Measurements from ENCODE around the gene PLEKHM2. TPM values are rescaled to one million over a fixed set of nuclear protein-coding genes. Genes with fewer than 3 reads are reported as not detected.

PLEKHM2 gene
- total RNA-seq, 1 experiment from 2014 or later: 45.9 TPM

DNA sequence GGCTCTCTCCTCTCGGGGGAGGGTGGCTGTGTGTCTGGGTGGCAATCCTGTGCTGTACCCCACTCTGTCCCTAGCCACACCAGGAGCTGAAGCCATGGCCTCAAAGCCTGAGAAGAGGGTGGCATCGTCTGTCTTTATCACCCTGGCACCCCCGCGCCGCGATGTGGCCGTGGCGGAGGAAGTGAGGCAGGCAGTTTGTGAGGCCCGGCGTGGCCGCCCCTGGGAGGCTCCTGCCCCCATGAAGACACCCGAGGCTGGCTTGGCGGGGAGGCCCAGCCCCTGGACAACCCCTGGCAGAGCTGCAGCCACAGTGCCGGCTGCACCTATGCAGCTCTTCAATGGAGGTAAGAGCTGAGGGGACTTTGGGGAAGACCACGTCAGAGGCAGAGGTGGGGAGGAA, 80.8 kb downstream of the PLEKHM2 start:
- Mint-ChIP-seq H3K9me3 (no peaks in the 10 kb centered on the region), H3K4me1 (peaks cover 22 to 26% of the 10 kb centered on the region in 2 experiments), H3K4me3 (no peak overlapping the region), H3K27ac (peak overlapping the region in 1 of 3 experiments; percentile 39; a peak in 1 of 7 replicates), H3K36me3 (ENCODE audit: insufficient read depth in 1 of 3, low read depth in 3 of 3) (peaks cover 36 to 53% (median 39%) of the 10 kb centered on the region in 3 experiments; a peak in 6 of 7 replicates), H3K27me3 (ENCODE audit: low read depth) (no peaks in the 10 kb centered on the region)
- H3K9me3 ChIP-seq (ENCODE audit: control insufficient read depth, low read depth, low read length): no peaks in the 10 kb centered on the region
- no peak overlapping the region for H2BK12ac ChIP-seq (ENCODE audit: insufficient read length, low read depth, low read length)
- H4K5ac ChIP-seq (ENCODE audit: insufficient read length, low read depth, low read length): no peak overlapping the region
- H3K23me2 ChIP-seq (ENCODE audit: insufficient read length, low read depth, low read length, poor library complexity, severe bottlenecking): no peaks in the 10 kb centered on the region
- TF ChIP-seq, protein P1, sequence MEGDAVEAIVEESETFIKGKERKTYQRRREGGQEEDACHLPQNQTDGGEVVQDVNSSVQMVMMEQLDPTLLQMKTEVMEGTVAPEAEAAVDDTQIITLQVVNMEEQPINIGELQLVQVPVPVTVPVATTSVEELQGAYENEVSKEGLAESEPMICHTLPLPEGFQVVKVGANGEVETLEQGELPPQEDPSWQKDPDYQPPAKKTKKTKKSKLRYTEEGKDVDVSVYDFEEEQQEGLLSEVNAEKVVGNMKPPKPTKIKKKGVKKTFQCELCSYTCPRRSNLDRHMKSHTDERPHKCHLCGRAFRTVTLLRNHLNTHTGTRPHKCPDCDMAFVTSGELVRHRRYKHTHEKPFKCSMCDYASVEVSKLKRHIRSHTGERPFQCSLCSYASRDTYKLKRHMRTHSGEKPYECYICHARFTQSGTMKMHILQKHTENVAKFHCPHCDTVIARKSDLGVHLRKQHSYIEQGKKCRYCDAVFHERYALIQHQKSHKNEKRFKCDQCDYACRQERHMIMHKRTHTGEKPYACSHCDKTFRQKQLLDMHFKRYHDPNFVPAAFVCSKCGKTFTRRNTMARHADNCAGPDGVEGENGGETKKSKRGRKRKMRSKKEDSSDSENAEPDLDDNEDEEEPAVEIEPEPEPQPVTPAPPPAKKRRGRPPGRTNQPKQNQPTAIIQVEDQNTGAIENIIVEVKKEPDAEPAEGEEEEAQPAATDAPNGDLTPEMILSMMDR (conservative IDR thresholded peaks at IDR 0.05): no peak
- no peak overlapping the region for H3K23ac ChIP-seq (ENCODE audit: insufficient read length, low read depth, low read length)
- H2AFZ ChIP-seq (ENCODE audit: low read length): no peak overlapping the region
- no peak overlapping the region for H3K4me2 ChIP-seq (ENCODE audit: insufficient read depth, insufficient read length, low read length)
- H3K4me1 ChIP-seq (ENCODE audit: insufficient read depth, low read length): peaks cover 4% of the 10 kb centered on the region; the same call in 1 of the 2 replicates
- no peak overlapping the region for H4K8ac ChIP-seq (replicated peaks; ENCODE audit: insufficient read length, low read depth, low read length)
- peaks cover 18% of the 10 kb centered on the region; the same call in 1 of the 2 replicates for H3K79me2 ChIP-seq (ENCODE audit: insufficient read depth, low read length)
- no peak overlapping the region for H2AK5ac ChIP-seq (ENCODE audit: insufficient read length, low read length)
- H3K27me3 ChIP-seq (ENCODE audit: insufficient read depth, low read length): no peaks in the 10 kb centered on the region
- H3T11ph ChIP-seq (ENCODE audit: low read length): no peak overlapping the region
- H3K18ac ChIP-seq (ENCODE audit: insufficient read length, low read depth, low read length): no peak overlapping the region
- no peak overlapping the region for H3K4ac ChIP-seq (ENCODE audit: low read depth, low read length)
- no peak overlapping the region for H3K56ac ChIP-seq (ENCODE audit: insufficient read length, low read depth, low read length)
- H2BK120ac ChIP-seq (ENCODE audit: low read depth, low read length, poor library complexity, severe bottlenecking): no peak overlapping the region
- no peak for DNase-seq
- H4K20me1 ChIP-seq (ENCODE audit: control insufficient read depth, insufficient read depth, insufficient read length): no peaks in the 10 kb centered on the region
- no peak overlapping the region for H2BK15ac ChIP-seq (ENCODE audit: low read depth, low read length)
- H3K9ac ChIP-seq (ENCODE audit: extremely low read depth, insufficient read length, low read length): no peak overlapping the region
- H3K27ac ChIP-seq (ENCODE audit: insufficient read length, low read depth, low read length): no peak overlapping the region
- WGBS (ENCODE audit: extremely low coverage, insufficient read length, low lambda C conversion rate): no CpG with 5 or more reads among the region's 15 CpGs
- H3K14ac ChIP-seq (ENCODE audit: insufficient read depth, low read length): no peak overlapping the region
- H3K79me1 ChIP-seq (ENCODE audit: insufficient read depth, low read depth, low read length, poor library complexity, severe bottlenecking): no peaks in the 10 kb centered on the region
- no peak overlapping the region for H4K91ac ChIP-seq (ENCODE audit: insufficient read length, low read depth, low read length)
- H2BK20ac ChIP-seq (ENCODE audit: low read depth, low read length, poor library complexity, severe bottlenecking): no peak overlapping the region
- H2BK5ac ChIP-seq (ENCODE audit: insufficient read length, low read length): no peak overlapping the region
